AML-193 (cell line): Measurements from ENCODE around the gene TRNAU1AP.
"Not testable (repeated sequence)": the region's sequence is repeated elsewhere in the genome, so short reads cannot be mapped to it uniquely, and the experiment has no call there.

Experiments used
- DNase-seq, 2 experiments: peaks; one replicate each; lab custom pipeline; 2025; lab: John Stamatoyannopoulos, UW

Gene TRNAU1AP

GRCh38 chr1:28552758-28553663, at the start of gene TRNAU1AP:
TRNAU1AP (plus strand) TSS chr1:28553085; CDS start chr1:28553111, 26 bp downstream.
- peak; percentile 91 for DNase-seq

GRCh38 chr1:28503117-28503516, 49.8 kb upstream of the TRNAU1AP start:
- no peak for DNase-seq

DNA sequence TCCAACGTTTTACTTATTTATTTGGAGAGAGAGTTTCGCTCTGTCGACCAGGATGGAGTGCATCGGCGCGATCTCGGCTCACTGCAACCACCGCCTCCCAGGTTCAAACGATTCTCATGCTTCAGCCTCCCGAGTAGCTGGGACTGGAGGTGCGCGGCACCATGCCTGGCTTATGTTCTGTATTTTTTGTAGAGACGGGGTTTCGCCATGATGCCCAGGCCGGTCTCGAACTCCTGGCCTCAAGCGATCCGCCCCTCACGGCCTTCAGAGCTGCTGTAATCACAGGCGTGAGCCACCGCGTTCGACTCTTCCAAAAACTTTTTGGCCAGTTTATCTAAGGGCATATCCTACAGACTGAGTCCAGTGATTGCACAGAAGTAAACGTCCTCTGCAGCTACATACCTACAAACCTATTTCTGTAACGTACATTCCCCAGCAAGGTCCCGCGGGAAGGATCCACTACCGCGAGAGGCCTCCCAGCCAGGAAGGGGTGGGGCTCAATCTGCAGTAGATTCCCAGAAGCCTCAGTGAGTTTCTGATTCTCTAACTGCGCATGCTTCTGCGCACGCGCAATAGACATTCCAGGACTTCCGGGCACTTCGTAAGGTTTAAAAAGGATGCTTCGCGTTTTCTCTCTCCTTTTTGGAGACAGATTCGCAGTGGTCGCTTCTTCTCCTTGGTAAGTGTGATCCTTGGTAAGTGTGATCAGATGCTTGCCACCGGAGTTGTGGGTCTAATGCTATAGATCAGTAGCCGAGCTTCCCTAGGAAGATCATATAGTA, 47.3 kb upstream of the TRNAU1AP start, which contains the start of gene RCC1:
TSS of gene RCC1 (plus strand) at position 638 of the 782 bp plus-strand sequence. CDS start 23,824 bp downstream, outside the sequence.
- peak; percentile 95 to 96 for DNase-seq

DNA sequence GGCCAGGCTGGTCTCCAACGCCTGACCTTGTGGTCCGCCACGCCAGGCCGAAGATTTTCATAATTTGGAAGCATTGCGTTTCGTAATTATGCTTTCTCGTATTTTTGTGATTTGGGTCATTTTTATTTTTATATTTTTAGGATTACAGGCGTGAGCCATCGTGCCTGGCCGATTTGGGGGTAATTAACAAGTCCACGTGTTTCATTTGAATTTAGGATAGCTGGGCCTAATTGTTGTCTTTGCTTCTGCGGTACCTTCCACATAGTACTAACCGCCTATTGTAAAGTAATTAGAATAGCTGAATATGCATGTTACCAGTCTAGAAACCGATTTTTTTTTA, 46.0 kb upstream of the TRNAU1AP start:
- DNase-seq: no peak

DNA sequence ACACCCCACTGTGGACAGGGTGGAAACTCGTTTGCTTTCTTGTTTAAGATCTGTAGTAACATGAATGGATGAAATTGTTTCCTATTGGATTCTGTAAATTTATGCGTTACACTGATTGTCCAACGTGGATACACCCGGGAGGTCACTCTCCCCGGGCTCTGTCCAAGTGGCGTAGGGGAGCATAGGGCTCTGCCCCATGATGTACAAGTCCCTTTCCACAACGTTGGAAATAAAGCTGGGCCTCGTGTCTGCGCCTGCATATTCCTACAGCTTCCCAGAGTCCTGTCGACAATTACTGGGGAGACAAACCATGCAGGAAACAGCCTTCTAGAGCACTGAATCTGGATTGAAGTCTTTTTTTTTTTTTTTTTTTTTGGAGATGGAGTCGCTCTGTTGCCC, 45.6 kb upstream of the TRNAU1AP start:
- no peak for DNase-seq

DNA sequence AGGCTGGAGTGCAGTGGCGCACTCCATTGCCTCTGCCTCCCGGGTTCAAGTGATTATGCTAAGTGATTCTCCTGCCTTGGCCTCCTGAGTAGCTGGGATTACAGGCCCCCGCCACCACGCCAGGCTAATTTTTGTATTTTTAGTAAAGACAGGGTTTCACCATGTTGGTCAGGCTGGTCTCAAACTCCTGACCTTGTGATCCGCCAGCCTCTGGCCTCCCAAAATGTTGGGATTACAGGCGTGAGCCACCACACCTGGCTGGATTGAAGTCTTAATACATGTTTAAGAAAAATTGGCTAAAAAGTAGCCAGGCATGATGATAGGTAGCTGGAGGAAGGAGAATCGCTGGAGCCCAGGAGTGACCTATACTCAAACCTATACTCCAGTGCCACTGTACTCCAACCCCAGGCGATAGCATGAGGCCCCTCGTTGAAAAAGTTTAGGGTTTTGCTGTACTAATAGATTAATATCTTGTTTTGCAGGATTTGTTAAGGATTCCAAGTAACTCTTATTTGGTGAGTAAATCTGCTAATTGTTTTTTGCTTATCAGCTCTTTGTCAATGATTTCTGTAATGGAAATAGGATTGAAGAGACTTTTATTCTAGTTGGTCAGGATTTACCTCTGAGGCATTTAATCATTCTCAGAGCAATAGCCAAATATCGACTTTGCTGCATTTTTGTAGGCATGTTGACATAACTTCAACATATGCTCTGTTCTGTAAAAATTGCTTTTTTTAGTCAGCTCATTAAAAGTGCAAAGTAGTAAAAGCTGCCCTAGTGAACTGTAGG, 45.0 kb upstream of the TRNAU1AP start:
- no peak for DNase-seq

DNA sequence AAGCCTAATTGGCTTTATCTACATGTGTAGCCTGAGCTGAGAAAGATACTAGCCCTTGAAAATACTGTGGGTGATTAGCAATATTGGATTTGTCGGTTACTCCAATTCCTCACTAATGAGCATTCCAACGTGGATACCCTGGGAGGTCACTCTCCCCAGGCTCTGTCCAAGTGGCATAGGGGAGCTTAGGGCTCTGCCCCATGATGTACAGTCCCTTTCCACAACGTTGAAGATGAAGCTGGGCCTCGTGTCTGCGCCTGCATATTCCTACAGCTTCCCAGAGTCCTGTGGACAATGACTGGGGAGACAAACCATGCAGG, 44.5 kb upstream of the TRNAU1AP start:
- no peak for DNase-seq

DNA sequence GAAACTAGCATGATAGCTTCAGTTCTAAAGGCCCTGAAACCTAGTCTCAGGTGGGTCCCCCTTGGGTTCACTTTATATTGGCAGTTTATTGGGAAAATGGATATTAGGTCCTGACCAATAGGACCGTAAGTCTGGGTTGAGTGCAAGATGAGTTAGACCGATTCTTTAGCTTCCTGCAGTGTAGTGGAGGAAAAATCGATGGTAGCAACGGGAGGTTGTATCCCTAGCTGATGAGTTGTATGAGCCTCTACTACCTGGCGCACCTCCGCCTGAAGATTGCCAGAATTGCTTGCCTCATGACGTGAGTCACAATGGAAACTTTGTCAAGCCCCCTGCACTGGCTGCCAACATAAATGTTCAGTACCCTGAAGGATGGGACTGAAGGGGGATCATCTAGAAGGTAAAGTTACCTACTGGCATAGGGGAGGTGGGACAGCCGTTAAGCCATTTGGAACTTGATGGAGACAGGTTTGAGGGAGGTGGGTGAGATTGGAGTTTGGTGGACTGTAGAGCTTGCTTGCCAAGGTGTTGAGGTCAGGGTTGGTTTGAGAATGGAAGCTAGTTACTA, 43.1 kb upstream of the TRNAU1AP start:
- DNase-seq: no peak

DNA sequence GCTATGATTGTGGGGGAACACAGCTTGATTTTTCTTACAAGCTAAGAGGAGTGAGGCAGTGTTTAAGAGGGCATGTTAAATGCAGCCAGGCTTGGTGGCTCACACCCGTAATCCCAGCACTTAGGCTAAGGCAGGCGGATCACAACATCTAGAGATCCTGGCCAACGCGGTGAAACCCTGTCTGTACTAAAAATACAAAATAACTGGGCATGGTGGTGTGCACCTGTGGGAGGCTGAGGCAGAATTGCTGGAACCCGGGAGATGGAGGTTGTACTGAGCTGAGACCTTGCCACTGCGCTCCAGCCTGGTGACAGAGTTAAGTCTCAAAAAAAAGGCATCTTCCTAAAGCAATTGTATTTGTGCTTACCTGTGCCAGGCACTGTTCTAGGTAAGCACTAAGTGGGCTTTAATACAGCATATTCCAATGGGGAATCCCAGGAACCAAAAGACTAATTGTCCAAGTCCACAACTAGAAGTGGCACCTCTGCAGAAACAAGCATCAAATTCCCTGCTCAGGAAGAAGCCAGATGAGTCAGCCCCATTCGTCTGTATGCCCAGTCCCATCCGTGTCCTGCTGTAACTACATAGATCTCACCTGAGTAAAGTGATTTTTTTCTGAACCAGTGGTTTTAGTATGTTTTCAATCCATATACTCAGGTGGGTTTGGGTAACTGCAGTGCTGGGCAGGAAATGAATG, 42.5 kb upstream of the TRNAU1AP start:
- DNase-seq: no peak

- no peak for DNase-seq
Measured at GRCh38 chr1:28510970-28511440, 41.9 kb upstream of the TRNAU1AP start.

GRCh38 chr1:28512058-28512611, 40.8 kb upstream of the TRNAU1AP start:
- DNase-seq: no peak

DNA sequence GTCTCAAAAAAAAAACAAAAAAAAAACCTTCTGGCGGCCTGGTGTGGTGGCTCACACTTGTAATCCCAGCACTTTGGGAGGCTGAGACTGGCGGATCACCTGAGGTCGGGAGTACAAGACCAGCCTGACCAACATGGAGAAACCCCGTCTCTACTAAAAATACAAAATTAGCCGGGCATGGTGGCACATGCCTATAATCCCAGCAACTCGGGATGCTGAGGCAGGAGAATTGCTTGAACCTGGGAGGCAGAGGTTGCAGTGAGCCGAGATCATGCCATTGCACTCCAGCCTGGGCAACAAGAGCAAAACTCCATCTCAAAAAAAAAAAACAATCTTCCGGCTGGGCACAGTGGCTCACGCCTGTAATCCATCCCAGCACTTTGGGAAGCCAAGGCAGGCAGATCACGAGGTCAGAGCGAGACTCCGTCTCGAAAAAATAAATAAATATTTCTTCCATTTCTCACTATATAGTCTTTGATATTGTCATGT, 38.4 kb upstream of the TRNAU1AP start:
- DNase-seq: not testable (repeated sequence)

DNA sequence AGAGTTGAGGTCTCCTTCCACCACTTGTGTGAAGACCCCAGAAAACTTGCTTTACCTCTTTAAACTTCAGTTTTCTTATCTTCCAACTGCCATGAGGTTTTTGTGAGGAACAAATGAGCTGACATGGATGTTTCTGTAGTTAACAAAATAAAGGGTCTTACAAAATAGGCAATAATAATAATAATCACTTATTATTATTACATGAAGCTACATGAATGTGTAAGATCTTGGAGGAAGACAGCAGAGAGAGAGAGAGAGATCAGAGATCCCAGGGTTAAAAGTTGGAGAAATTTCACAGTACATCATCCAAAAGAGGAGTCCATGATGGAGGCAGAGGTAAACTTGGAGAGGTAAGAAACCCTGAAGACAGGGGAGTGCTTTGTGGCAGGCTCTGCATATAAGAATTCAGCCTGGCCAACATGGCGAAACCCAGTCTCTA, 36.3 kb upstream of the TRNAU1AP start:
- no peak for DNase-seq

DNA sequence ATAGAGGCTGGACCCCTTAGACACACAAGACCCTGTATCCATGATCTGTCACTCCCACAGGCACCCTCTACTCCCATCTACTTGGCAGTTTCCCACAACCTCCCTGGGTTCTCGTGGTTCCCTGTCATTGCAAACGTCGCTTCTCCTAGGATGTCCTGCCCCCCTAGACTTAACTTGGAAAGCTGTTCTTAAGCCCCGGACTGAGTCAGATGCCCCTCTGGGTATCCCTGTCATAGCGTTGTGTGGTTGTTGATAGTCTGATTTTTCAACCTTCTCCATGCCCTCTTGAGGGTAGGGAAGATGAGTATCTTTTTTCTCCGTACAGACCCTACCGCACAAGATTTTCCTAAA, 35.3 kb upstream of the TRNAU1AP start:
- DNase-seq: no peak

DNA sequence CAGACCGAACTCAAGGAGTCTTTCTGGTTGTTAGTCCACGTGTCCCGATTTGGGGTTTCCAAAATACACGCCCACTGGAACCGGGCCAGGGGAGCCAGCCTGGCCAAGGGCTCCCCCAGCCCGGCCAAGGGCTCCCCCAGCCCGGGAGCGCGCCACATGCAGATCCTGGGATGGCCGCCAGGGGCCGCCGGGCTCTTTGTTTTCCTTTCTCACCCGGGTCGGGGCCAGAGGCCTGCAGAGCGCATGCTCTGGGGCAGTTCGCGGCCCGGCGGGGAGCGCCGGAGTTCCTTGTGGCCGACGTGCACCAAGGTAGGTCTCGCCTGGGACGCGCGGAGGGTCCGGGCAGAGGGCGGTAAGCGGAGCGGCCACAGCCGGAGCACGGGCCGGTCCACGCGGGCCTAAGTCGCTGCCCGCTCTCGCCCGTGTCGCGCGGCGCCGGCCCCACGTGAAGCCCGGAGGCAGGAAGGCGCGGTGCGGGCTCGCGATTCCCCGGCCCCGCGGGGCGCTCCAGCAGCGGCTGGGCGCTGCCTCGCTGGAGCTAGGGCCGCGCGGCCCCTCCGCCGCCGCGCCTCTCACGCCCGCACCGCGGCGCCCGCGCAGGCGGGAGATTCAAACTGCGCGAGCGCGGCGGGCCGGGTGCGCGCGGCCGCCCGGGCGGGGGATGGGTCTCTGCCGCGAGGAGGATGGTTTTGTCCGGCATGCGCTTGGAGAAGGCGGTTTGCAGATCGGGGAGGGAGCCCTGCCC, 34.7 kb upstream of the TRNAU1AP start:
- DNase-seq: peak; percentile 77 to 80

DNA sequence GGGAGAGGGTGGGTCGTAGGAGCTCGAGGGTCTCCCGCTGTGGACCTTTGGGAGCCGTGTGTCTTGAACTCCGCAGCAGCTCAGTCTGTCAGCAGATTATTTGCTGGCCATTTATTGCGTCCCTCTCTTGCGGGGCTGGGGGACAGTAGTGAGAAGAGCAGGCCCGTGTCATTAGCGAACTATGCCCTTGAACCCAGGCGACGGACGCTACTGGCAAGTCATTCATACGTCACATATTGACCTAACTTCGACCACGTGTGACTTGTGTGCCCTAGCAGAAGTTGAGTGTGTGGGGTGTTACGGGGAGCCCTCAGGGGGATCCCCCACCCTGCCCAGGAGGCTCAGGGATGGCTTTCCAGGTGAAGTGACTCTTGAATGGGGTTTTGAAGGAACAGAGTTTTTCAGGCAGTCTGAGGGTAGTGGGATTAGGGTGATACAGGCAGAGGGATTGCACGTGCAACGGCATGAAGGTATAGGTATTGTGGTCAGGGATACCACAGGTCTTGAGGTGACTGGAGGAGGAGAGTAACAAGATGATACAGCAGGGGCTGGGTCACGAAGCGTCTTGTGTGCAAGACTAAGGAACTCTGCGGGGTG, 34.0 kb upstream of the TRNAU1AP start:
- DNase-seq: peak; percentile 60 to 67

DNA sequence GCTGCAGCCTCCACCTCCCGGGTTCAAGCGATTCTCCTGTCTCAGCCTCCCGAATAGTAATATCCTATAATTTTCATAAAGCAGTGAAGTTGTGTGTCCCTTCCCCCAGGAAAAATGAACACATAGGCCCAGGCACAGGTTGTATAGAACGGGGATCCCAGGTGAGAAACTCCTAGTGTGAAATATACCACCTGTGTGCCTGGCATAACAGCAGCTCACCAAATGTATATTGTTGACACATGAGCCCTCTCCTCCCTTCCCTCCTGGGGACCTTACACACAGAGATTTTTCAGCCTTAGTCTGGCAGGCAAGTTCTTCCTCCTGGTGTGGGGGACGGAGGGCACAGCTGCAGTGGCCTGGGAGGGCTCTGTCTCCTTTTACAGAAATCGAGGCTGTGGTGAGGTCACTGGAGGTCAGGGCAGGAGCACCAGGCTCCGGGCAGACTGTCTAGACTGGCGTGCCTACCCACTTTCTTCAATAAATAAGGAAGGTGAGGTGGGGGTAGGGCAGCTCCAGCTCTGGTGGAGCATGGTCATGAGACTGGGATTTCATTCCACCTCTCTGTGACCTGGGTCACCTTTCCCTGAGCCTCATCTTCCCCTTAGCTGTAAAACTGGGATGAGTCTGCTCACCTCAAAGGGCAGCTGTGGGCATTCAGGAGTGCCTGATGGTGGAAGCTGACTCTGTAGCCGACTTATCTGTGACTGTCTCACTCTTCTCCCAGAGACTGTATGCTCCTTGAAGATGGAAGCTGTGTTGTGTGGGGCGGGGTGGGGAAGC, 32.7 kb upstream of the TRNAU1AP start:
- DNase-seq: no peak

- not testable (repeated sequence) for DNase-seq
Measured at GRCh38 chr1:28520796-28521195, 32.1 kb upstream of the TRNAU1AP start.
